LNCAP (cell line): Measurements from ENCODE around the gene STIM2.

Experiments
- TF ChIP-seq, protein P1 (sequence below): fragments of 450-650 bp; IDR thresholded peaks from 2 replicates; pipeline ENCODE4 v1.5.1; 2017; ENCODE audit warnings: mild to moderate bottlenecking

Gene STIM2

DNA sequence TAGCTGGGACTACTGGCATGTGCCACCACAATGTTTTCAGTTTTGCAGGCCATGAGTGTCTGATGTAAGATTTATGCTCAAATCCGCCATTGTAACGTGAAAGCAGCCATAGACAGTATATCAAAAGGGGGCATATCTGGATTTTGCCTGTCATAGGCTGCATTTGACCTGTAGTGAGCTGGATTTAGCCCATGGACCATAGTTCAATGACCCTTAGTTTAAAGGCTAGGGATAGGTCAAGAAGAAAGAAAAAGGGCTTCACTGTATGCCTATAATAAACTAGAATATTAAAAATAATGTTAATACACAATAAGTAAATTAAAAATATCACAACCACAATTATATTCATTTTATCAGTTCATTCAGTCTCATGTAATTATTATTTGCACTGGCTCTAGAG, 181.8 kb downstream of the STIM2 start:
- TF ChIP-seq, protein P1, sequence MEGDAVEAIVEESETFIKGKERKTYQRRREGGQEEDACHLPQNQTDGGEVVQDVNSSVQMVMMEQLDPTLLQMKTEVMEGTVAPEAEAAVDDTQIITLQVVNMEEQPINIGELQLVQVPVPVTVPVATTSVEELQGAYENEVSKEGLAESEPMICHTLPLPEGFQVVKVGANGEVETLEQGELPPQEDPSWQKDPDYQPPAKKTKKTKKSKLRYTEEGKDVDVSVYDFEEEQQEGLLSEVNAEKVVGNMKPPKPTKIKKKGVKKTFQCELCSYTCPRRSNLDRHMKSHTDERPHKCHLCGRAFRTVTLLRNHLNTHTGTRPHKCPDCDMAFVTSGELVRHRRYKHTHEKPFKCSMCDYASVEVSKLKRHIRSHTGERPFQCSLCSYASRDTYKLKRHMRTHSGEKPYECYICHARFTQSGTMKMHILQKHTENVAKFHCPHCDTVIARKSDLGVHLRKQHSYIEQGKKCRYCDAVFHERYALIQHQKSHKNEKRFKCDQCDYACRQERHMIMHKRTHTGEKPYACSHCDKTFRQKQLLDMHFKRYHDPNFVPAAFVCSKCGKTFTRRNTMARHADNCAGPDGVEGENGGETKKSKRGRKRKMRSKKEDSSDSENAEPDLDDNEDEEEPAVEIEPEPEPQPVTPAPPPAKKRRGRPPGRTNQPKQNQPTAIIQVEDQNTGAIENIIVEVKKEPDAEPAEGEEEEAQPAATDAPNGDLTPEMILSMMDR: no peak

DNA sequence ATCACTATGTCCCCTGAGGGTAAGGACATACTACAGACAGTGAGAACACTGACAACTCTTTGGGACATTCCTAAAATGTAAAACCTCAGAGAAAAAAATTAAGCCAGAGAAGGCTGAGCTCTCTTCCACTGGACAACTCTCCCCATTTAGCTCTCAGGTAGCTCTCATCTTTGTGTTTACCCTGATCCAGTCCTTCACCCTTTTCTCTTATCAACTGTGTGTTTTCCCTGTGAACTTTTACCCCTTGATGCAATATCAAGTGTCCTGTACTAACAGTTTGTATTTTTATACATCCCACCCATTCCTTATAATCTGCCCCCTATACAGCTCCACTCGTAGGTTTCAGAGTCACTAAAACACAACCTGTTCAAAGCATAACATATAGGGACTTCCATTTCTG, 182.6 kb downstream of the STIM2 start:
- TF ChIP-seq, protein P1: no peak

DNA sequence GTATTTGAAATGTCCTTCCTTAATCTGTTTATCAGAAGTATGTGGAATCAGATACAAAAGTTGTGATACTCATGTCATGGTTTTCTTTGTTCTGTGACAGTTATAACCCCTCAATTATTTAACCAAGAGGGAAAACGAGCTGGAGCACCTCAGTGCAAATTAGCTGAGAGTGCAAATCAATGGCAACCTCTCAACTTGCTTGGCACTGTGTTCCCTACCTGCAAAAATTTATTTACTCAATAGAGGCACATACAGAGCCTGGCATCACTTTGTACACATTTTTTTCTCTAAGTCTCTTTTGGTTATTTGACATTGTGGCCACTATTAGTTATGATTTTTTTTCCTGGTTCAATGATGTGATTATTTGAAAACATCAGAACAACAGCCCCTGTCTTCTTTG, 186.2 kb downstream of the STIM2 start:
- TF ChIP-seq, protein P1: no peak

DNA sequence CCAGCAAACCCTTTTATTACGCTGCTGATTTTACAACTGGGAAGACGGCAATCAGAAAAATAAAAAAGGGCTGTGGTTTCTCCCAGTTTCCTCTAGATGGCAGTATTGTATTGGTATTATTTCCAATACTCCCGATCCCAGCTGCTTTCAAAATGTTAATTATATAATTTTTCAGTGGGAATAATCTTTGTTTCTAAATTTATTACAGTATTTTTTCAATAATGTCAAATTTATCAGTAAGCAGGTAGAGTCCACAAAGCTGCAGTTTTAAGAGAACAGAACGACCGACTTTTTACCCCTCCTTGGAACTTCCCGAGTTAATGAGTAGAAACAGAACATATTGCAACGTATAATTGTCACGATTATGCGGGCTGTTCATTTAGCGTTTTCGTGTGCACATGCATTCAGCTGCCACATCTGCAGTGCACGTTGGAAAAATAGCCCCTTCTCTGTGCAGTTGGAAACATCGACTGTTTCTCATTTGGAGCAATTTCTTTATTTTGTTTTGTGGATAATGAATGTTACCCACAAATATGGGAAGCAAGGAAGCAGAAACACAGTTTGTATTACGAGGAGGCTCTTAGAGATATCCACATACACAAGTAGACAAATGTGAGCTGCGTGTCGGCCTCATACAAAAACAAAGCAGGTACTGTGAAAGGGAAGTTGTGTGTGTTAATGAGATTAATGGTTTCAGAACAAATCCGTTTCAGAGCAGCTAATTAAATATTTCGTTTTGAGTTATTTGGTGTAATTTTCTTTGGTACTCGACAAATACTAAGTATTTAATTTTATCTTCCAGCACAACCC, 188.0 kb downstream of the STIM2 start:
- TF ChIP-seq, protein P1: peak; percentile 72

DNA sequence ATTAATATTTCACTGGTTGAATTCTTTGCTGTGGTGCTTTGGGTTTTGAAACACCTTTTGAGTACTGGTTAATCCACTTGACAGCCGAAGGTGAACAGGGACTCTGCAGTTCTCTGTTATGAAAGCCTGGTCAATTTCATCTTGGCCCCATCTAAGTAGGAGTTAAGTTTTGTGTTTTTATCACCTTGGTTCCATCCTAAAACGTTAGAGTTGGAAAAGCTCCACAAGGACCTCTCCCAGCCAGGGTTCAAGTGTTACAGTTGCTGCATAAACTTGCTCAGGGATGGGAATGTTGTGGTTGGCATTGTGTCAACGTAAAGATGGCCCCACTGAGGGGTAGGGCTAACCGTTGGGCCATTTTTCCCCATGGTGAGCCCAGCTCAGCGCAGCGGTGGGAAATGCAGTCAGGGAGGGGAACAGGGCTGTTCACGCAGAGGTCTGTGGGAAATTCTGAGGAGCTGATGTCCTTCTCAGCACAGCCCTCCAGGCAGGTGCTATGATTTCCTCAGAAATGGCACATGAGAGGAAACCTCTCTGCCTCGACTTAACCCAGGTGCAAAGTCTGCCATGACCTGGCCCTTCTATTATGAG, 188.7 kb downstream of the STIM2 start:
- TF ChIP-seq, protein P1: no peak

DNA sequence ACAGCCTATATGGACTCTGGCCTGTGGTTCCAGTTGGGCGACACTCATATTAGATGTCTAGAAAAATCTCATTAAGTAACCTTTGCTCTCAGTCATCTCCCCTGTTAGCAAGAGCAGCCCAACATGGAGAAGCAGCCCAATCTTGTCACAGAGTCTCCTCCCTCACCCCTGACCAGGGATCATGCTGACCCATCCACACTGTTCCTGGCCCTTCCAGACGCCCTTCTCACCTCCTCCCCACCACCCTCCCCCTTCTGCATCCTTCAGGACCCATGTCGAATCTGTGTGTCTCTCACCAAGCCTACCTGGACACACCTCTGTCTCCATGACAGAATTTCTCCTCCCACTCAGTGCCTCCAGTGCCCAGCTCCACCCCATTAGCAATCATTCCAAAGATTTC, 190.1 kb downstream of the STIM2 start:
- TF ChIP-seq, protein P1: no peak

DNA sequence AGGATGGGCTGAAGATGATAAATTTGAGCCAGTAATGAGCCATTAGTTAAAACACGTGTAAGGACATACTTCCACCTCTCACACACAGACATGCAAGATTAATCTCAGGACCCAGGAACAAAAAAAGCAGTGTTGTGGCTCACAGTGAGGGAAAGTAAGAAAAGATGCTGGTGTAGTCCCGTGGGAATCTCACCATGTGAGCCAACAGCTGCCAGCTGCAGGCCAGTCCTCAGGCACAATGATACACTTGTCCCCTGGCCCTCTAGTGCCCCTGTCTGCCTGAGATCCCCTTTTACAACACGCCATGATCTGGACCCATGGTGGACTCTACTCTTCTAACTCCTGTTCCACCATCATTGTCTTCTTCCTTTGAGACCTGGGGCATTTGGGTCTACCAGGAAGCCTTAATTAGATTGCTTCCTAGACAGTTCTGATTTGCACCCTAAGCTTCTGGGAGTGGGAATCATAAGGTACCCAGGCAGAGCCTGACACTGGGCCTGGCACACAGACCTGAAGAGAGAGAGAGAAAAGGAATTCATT, 194.7 kb downstream of the STIM2 start:
- TF ChIP-seq, protein P1: no peak
